Measurements from ENCODE around the gene INTS3.

Gene INTS3

GRCh38 chr1:153799016-153799415 lies 71.2 kb downstream of the INTS3 start:
- DNase-seq (ENCODE audit: low spot score): no peak

DNA sequence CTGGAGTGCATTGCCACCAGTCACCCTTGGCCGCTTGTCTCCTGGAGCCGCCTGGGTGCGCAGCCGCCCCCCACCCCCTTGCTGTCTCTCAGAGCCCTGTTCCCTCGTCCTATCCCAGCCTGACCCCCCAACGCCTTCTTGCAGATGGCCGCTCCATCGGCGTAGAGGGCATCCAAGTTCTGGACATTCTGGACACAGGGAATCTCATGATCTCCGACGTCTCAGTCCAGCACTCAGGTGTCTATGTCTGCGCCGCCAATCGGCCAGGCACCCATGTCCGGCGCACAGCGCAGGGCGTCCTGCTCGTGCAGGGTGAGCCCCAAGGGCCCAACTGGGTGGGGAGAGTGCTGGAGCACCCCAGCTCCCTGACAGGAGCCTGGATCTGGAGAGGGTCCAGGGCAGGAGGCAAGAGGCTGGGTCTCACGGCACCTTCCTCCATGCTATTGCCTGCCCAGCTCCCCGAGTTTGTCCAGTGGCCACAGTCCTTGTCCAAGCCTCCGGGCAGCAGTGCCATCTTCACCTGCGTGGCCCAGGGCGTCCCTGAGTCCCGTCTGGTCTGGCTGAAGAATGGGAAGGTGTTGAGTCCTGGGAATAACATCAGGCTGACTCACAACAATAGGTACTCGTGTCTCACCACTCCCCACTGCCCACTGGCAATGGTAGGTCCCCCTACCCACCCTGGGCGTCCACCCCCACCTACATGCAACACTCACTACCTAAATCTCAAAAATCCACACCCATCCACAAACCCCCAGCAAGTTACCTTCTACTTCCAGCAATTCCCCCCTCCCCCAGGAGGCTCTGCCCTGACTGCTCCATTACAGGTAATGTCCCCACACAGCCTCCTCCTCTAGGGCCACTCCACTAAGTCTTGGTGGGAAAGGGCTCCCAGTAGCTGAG lies 72.0 kb downstream of the INTS3 start:
- no peak for DNase-seq (ENCODE audit: low spot score)

GRCh38 chr1:153800516-153800915 lies 72.7 kb downstream of the INTS3 start:
- no peak for DNase-seq (ENCODE audit: low spot score)

DNA sequence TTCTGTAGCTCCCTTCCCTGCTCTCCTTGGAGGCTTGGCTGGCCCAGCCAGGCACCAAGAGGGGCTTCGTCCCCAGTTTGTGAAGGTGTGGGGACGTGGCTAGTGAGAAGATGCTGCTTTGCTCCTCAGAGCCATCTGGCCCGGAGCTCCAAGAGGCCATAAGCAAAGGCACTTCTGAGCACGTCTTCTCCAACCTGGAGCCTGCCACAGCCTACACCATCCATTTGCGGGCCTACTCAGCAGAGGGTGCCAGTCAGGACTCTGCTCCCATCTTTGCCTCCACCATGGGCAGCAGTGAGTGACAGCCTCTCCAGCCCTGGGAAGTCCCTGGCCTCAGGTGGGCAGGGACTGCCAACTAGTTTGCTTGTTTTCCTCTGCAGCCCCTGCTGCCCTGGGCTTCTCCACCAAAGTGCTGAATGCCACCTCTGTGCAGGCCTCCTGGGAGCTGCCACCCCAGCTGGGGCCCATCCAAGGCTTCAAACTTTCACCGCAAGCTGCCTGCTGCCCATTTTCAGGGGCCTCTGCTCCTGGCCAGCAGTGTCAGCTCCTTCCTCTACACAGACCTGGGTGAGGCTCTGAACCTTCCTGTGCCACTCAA lies 73.3 kb downstream of the INTS3 start:
- DNase-seq (ENCODE audit: low spot score): no peak

DNA sequence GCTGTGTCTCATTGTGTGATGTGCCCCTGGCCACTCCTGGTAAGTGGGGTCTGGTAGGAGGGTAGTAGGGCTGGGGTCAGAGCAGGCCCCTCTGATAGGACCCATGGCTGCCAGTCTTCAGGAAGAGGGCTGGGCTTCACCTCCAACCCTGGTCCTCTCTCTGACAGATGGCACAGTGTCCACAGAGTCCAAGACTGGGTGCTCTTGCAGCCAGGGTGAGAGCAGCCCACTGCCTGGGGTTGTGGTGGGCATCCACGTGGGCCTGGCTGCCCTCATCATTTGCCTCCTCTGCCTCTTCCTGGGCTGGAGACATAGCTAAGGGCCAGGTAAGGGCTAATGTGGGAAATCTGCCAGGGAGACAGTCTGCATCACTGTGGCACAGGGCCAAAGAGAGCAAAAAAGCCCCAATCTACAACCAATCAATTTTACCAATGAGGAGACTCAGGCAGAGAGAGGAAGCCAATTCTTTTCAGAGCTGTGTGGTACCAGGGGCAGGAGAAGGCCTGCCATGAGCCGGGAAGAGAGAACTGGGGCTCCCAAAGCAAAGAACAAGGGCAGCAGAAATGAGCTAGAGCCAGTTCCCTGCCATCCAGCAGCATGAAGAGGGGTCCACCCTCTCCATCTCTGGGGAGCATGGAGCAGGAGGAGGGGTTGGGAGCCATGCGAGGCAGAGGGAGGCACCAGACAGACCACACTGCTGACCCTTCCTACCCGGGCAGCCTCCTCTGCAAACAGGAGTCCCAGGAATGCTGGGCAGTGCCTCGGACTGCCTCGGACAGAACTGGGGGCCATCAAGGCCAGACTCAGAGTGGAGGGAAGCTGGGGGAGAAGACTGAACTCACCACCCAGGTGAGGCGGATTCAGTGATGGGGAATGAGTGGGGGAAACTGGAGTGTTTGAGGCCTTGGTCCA lies 74.2 kb downstream of the INTS3 start:
- DNase-seq (ENCODE audit: low spot score): peak; percentile 69

DNA sequence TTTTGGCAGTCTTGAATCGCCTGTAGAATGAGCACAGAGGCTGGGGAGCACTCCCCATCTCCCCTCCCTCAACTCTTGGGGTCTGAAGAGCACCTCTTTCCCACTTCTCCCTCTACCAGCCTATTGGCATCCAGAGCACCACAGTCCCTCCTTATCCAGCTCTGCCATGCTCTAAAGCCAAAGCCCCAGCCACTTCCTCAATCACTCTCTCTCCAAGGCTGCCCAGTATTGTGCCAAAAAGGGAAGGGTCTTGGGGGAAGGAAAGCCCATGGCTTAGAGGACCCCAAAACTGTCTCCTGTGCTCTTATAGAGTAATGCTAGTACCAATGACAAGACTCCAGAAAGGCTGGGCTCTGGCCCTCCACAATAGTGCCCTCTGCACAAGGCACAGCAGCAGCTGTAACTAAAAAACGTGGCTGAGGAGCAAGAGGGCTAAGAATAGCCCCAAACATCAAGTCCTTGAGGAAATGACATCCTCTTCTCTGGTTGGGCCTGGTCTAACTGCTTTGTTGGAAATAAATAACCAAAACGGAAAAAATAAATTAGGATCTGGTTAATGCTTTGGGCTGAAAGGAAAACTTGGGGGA lies 75.7 kb downstream of the INTS3 start:
- DNase-seq (ENCODE audit: low spot score): no peak

GRCh38 chr1:153804112-153804511 lies 76.3 kb downstream of the INTS3 start:
- DNase-seq (ENCODE audit: low spot score): no peak

GRCh38 chr1:153805042-153805745 lies 77.3 kb downstream of the INTS3 start:
- no peak for DNase-seq (ENCODE audit: low spot score)

DNA sequence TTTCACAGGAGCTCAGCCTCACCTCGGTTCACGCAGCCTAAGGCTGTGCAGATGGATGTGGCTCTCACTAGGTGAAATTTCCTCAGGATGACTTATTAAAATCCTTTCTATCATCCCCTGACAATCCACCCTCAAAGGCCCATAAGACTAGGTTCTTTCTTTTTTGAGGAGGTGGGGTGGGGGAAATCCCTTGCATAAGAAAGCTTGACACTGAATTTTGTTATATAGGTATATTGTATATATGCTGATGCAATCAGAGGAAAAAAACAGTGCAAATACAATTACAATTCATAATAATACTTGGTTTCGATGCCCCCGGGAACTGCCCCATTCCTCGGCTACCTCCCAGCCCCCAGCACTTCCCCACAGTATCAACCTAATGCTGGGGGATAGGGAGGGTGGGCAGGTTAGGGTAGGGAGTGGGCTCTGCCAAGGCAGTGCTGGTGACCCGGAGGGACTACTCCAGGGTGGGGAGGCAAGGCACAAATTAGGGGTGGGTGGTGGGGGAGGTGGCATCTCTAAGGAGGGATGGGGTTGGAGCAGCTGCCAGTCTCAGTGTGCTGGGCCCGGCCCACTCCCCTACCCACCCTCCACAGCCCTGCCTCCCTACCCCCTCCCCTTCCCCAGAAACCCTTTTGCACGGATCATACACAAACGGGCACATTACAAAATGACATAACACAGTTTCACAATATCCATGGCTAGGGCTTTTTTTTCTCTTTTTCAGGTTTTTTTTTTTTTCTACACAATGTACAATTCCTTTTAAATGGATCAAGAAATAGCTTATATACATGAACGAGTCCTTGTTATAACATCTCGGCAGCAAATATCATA lies 78.3 kb downstream of the INTS3 start:
- DNase-seq (ENCODE audit: low spot score): no peak

DNA sequence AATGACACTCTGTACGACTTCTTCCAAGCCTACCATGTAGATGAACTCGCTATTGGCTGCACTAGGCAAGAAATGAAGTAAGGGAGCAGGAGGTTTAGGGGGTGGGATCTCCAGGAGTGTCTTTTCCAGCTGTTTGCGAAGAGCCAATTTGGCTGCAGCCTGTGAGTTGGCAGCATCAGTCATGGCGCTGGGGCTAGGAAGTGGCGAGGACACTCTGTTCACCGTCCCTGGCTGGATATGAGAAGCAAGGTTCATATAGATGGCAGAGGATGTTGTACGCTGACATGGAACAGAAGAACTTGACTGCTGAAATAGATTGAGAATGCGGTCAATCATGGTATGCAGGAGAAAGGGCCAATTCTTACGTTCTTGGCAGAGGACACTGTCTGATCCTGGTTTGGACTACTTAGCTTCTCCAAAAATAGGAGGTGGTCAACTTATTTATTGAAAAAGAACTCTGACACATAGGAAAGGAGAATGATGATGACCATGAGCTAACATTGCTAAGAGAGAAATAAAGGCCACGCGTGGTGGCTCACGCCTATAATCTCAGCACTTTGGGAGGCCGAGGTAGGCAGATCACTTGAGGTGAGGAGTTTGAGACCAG lies 88.5 kb downstream of the INTS3 start:
- no peak for DNase-seq (ENCODE audit: low spot score)

- no peak for DNase-seq (ENCODE audit: low spot score)
Measured at GRCh38 chr1:153818876-153819275, 91.0 kb downstream of the INTS3 start.
